GM06990 (cell line): Measurements from ENCODE around the gene CDK2.

ENCODE experiments used
- DNase-seq: peaks from one replicate; pipeline ENCODE4 v3.0.0-alpha.2; 2011; ENCODE audit not compliant: insufficient read length; ENCODE audit errors: extremely low read depth
- H3K27me3 ChIP-seq: replicated peaks from 2 replicates; pipeline ENCODE4 v1.6.0; 2011; ENCODE audit warnings: low read length; ENCODE audit not compliant: control insufficient read depth, insufficient read depth
- H3K36me3 ChIP-seq: 2 replicates; pipeline ENCODE4 v1.5.1; 2011; ENCODE audit warnings: low read length; ENCODE audit not compliant: control insufficient read depth, insufficient read depth
- H3K4me3 ChIP-seq: replicated peaks from 2 replicates; pipeline ENCODE4 v1.5.1; 2011; ENCODE audit warnings: low read depth, mild to moderate bottlenecking, control low read depth, low read length
- TF ChIP-seq, protein P1 (sequence below): IDR thresholded peaks from 2 replicates; pipeline ENCODE4 v1.5.1; 2011; ENCODE audit warnings: low read length, control low read depth, mild to moderate bottlenecking, inconsistent platforms; ENCODE audit not compliant: insufficient read depth, poor library complexity, severe bottlenecking

Gene CDK2

GRCh38 chr12:55991110-55991509 is 24.5 kb downstream of the CDK2 start:
- Histone ChIP-seq H3K27me3 (no peaks in the 10 kb centered on the region), H3K4me3 (no peak overlapping the region), H3K36me3 (peaks cover 29% of the 10 kb centered on the region)
- TF ChIP-seq, protein P1, sequence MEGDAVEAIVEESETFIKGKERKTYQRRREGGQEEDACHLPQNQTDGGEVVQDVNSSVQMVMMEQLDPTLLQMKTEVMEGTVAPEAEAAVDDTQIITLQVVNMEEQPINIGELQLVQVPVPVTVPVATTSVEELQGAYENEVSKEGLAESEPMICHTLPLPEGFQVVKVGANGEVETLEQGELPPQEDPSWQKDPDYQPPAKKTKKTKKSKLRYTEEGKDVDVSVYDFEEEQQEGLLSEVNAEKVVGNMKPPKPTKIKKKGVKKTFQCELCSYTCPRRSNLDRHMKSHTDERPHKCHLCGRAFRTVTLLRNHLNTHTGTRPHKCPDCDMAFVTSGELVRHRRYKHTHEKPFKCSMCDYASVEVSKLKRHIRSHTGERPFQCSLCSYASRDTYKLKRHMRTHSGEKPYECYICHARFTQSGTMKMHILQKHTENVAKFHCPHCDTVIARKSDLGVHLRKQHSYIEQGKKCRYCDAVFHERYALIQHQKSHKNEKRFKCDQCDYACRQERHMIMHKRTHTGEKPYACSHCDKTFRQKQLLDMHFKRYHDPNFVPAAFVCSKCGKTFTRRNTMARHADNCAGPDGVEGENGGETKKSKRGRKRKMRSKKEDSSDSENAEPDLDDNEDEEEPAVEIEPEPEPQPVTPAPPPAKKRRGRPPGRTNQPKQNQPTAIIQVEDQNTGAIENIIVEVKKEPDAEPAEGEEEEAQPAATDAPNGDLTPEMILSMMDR: no peak
- DNase-seq: no peak

- TF ChIP-seq, protein P1: no peak
- H3K4me3 ChIP-seq: no peak overlapping the region
- H3K27me3 ChIP-seq: no peaks in the 10 kb centered on the region
- H3K36me3 ChIP-seq: peaks cover 25% of the 10 kb centered on the region
- DNase-seq: no peak
These were observed 26.7 kb downstream of the CDK2 start for GRCh38 chr12:55993230-55993853.

DNA sequence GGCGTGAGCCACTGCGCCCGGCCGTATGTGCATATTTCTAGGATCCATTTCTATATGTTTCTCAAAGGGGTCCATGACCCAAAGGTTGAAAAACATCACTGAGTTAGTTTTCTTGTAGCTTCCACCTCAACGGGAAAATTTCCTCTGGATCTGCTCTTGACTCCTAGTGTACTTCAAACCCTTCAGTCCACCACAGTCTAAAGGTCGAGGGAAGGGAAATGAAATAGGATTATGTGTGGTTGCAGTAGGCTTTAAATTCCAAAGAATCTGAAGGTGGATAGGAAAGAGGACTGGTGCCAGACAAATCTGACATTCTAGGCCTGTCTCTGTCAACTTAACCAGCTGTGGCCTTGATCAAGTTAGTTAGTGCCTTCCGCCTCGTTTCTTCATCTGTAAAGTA is 28.7 kb downstream of the CDK2 start:
- no peak for DNase-seq
- peaks cover 20% of the 10 kb centered on the region for H3K36me3 ChIP-seq
- no peaks in the 10 kb centered on the region for H3K27me3 ChIP-seq
- no peak overlapping the region for H3K4me3 ChIP-seq
- TF ChIP-seq, protein P1: no peak

GRCh38 chr12:55996201-55996714 is 29.6 kb downstream of the CDK2 start:
- Histone ChIP-seq H3K27me3 (no peaks in the 10 kb centered on the region), H3K36me3 (peaks cover 15% of the 10 kb centered on the region), H3K4me3 (peak overlapping the region; percentile 82)
- TF ChIP-seq, protein P1: peak; percentile 84
- DNase-seq: no peak

GRCh38 chr12:55996715-55997534 is 30.3 kb downstream of the CDK2 start, which contains the start of gene SUOX:
TSS of gene SUOX (plus strand) at chr12:55997276. CDS start at chr12:56002222, 4,946 bp downstream.
- Histone ChIP-seq H3K36me3 (peaks cover 15% of the 10 kb centered on the region), H3K27me3 (no peaks in the 10 kb centered on the region), H3K4me3 (peak within 1 kb of the TSS; percentile 82)
- TF ChIP-seq, protein P1: no peak
- peak; percentile 84 for DNase-seq
